SK-N-SH (cell line): ENCODE results near the gene R3HDM4.

ENCODE experiments used
- CHD2 ChIP-seq: fragments of 150-350 bp; IDR thresholded peaks from 2 replicates; pipeline ENCODE4 v1.6.1; 2018; ENCODE audit warnings: low read length; ENCODE audit not compliant: partially characterized antibody
- EP300 ChIP-seq, 2 experiments: IDR thresholded peaks; 2 replicates each; pipeline versions ENCODE4 v1.4.0 to v1.6.1; 2012; ENCODE audit warnings: borderline replicate concordance in 1 of 2, low read depth in 1 of 2, low read length in 1 of 2
- MAX ChIP-seq: IDR thresholded peaks from 2 replicates; pipeline ENCODE4 v1.4.0; 2012; ENCODE audit warnings: low read depth
- POLR2AphosphoS5 ChIP-seq: IDR thresholded peaks from 2 replicates; pipeline ENCODE4 v1.6.1; 2012; ENCODE audit warnings: low read depth, low read length
- RXRA ChIP-seq: IDR thresholded peaks from 2 replicates; pipeline ENCODE4 v1.4.0; 2012; ENCODE audit warnings: low read depth, mild to moderate bottlenecking, borderline replicate concordance
- YY1 ChIP-seq: IDR thresholded peaks from 2 replicates; pipeline ENCODE4 v1.4.0; 2012; ENCODE audit warnings: low read depth, mild to moderate bottlenecking
- TF ChIP-seq, protein P1 (sequence below): fragments of 200-600 bp; sonication (generic); IDR thresholded peaks from 2 replicates; pipeline ENCODE4 v1.6.1; 2017; ENCODE audit warnings: antibody characterized with exemption, mild to moderate bottlenecking, moderate library complexity
- TF ChIP-seq, protein P2 (sequence below): fragments of 150-350 bp; IDR thresholded peaks from 2 replicates; pipeline ENCODE4 v1.6.1; 2017; ENCODE audit warnings: antibody characterized with exemption, low read length, low read depth, borderline replicate concordance

- TF ChIP-seq RXRA (no peak), YY1 (no peak), CHD2 (no peak), EP300 (IDR thresholded peaks at IDR 0.05; ENCODE audit: borderline replicate concordance in 1 of 2, low read depth in 1 of 2, low read length in 1 of 2) (no peak), POLR2AphosphoS5 (no peak), MAX (no peak; the same call in 1 of the 2 replicates)
- TF ChIP-seq, protein P1, sequence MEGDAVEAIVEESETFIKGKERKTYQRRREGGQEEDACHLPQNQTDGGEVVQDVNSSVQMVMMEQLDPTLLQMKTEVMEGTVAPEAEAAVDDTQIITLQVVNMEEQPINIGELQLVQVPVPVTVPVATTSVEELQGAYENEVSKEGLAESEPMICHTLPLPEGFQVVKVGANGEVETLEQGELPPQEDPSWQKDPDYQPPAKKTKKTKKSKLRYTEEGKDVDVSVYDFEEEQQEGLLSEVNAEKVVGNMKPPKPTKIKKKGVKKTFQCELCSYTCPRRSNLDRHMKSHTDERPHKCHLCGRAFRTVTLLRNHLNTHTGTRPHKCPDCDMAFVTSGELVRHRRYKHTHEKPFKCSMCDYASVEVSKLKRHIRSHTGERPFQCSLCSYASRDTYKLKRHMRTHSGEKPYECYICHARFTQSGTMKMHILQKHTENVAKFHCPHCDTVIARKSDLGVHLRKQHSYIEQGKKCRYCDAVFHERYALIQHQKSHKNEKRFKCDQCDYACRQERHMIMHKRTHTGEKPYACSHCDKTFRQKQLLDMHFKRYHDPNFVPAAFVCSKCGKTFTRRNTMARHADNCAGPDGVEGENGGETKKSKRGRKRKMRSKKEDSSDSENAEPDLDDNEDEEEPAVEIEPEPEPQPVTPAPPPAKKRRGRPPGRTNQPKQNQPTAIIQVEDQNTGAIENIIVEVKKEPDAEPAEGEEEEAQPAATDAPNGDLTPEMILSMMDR: no peak
- TF ChIP-seq, protein P2, sequence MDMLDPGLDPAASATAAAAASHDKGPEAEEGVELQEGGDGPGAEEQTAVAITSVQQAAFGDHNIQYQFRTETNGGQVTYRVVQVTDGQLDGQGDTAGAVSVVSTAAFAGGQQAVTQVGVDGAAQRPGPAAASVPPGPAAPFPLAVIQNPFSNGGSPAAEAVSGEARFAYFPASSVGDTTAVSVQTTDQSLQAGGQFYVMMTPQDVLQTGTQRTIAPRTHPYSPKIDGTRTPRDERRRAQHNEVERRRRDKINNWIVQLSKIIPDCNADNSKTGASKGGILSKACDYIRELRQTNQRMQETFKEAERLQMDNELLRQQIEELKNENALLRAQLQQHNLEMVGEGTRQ: no peak
Measured at GRCh38 chr19:912181-913079, 589 bp downstream of the R3HDM4 start.
